ENCODE measurements around the gene PTPRG. TPM values are rescaled to one million over a fixed set of nuclear protein-coding genes. Genes with fewer than 3 reads are reported as not detected.

The PTPRG gene
- total and polyA plus RNA-seq, 2 of the 13 experiments (the other 11 are each of a cell fraction or from before 2014, with no cell fraction given): 8.0 to 25.3 TPM

GRCh38 chr3:61978460-61979419 is 417.4 kb downstream of the PTPRG start (continued):
- TF ChIP-seq GFI1 (CRISPR knock-in tag; IDR thresholded peaks at IDR 0.05; ENCODE audit: borderline replicate concordance): no peak
- no peak for TF ChIP-seq BRD4 (CRISPR knock-in tag; IDR thresholded peaks at IDR 0.05)
- no peak for TF ChIP-seq E2F5 (CRISPR knock-in tag; conservative IDR thresholded peaks at IDR 0.05)
- no peak for TF ChIP-seq ZNF749 (CRISPR knock-in tag; IDR thresholded peaks at IDR 0.05; ENCODE audit: borderline replicate concordance)
- TF ChIP-seq AGO1 (IDR thresholded peaks at IDR 0.05; ENCODE audit: low read depth, low read length, poor library complexity, severe bottlenecking): no peak
- TF ChIP-seq NCOA2 (CRISPR knock-in tag; IDR thresholded peaks at IDR 0.05): no peak

GRCh38 chr3:61979638-61980037 is 418.3 kb downstream of the PTPRG start:
- peaks cover 11% of the 10 kb centered on the region for H3K4me1 ChIP-seq (ENCODE audit: insufficient read depth, low read length)
- H3K4me3 ChIP-seq (replicated peaks in 1 of 3; ENCODE audit: insufficient read depth in 1 of 3, low read depth in 2 of 3, low read length in 3 of 3): no peak overlapping the region
- no peaks in the 10 kb centered on the region for H3K27me3 ChIP-seq (ENCODE audit: control insufficient read depth in 1 of 2, insufficient read depth in 2 of 2, low read length in 2 of 2)
- H3K9ac ChIP-seq (ENCODE audit: insufficient read depth, low read depth, low read length): no peak overlapping the region
- whole genome bisulfite sequencing (ENCODE audit: low lambda C conversion rate): 88% methylated on average over 2 of the region's 2 CpGs
- no peaks in the 10 kb centered on the region for H3K36me3 ChIP-seq (replicated peaks in 1 of 2; ENCODE audit: control insufficient read depth in 1 of 2, insufficient read depth in 2 of 2, low read length in 2 of 2)
- H3K9me3 ChIP-seq (ENCODE audit: low read length): no peaks in the 10 kb centered on the region
- FAIRE-seq (no peak), DNase-seq (ENCODE audit: low spot score) (no peak), ATAC-seq (no peak)
- no peaks in the 10 kb centered on the region for H4K20me1 ChIP-seq (ENCODE audit: insufficient read depth, low read length)
- ChIA-PET POLR2A (no interaction called here), CTCF (ENCODE audit: low intra/inter-chr PET ratio, low total read pairs) (no interaction called here)
- in situ Hi-C loops (cut with HindIII; ENCODE audit: extremely low pct_ligation_motif_present, low pct_unique_long_range_greater_than_20kb): no loop called here
- no peaks in the 10 kb centered on the region for H3K79me2 ChIP-seq (ENCODE audit: insufficient read depth, low read length)
- no peak overlapping the region for H2AFZ ChIP-seq (ENCODE audit: low read length)
- H3K27ac ChIP-seq (ENCODE audit: extremely low read length, insufficient read depth, low read length): no peak overlapping the region
- no TSS peak for BruUV-seq (replicated peaks)
- TF ChIP-seq ZHX1 (CRISPR knock-in tag; IDR thresholded peaks at IDR 0.05; ENCODE audit: low read depth): no peak
- no peak overlapping the region for H3K4me2 ChIP-seq (ENCODE audit: low read depth, low read length)
- intact Hi-C loops (cut with micrococcal nuclease; ENCODE audit: unreplicated experiment): no loop called here

Measured in HepG2 (cell line).